ENCODE measurements around the gene ZFP92. TPM values are rescaled to one million over a fixed set of nuclear protein-coding genes. Genes with fewer than 3 reads are reported as not detected.

The ZFP92 gene
- total and polyA plus RNA-seq, 2 donors (not counting 3 experiments of a cell fraction or from before 2014, with no cell fraction given) = 0.36 to 1.2 TPM

DNA sequence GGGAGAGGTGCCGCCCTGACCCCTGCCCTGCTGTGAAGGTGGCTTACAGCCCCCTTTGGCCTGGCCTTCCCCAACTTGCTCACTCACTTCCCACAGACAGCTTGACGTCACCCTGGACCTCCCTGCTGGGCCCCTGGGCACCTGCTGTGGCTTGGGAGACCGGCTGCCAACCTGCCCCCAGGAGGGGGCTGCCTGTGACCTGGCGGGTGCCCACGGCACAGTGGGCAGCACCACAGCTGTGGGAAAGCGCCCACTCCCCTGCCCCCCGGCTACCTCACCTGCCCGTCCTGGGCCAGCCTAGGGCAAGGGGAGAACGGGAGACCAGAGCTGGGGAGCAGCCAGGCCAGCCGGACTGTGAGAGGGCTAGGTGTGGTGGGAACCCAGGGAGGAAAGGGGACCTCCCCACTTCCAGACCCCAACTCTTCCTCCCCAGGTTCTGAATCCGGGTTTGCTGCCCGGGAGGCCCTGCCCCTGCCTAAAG is 2.4 kb upstream of the ZFP92 start:
- POLR2A ChIA-PET = no interaction called here

More for the DNA sequence above, 2.4 kb upstream of the ZFP92 start:
- FAIRE-seq (no peak), DNase-seq (ENCODE audit: low read depth, low spot score) (no peak)
- intact Hi-C loops (cut with micrococcal nuclease) (no loop called here), dilution Hi-C loops (cut with MboI; ENCODE audit: extremely low pct_ligation_motif_present, low sequenced_read_pairs) (no loop called here)
- TF ChIP-seq MYC (IDR thresholded peaks at IDR 0.05; ENCODE audit: low read depth, low read length) (no peak), EZH2 (IDR thresholded peaks at IDR 0.05; ENCODE audit: borderline replicate concordance, low read depth, low read length, severe bottlenecking) (no peak), JUN (IDR thresholded peaks at IDR 0.05; ENCODE audit: borderline replicate concordance, insufficient read depth, insufficient read length, low read depth) (no peak), POLR2A (IDR thresholded peaks at IDR 0.05; ENCODE audit: low read depth, low read length) (no peak), GATA2 (IDR thresholded peaks at IDR 0.05; ENCODE audit: insufficient read depth, insufficient read length, low read depth, low read length) (no peak), FOS (IDR thresholded peaks at IDR 0.05; ENCODE audit: borderline replicate concordance, insufficient read depth, low read length) (no peak), POLR2AphosphoS5 (IDR thresholded peaks at IDR 0.05; ENCODE audit: insufficient read depth, low read depth, low read length) (no peak)
- TF ChIP-seq, protein P1, sequence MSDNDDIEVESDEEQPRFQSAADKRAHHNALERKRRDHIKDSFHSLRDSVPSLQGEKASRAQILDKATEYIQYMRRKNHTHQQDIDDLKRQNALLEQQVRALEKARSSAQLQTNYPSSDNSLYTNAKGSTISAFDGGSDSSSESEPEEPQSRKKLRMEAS (IDR thresholded peaks at IDR 0.05; ENCODE audit: insufficient read depth, insufficient read length) = no peak
- TF ChIP-seq, protein P2, sequence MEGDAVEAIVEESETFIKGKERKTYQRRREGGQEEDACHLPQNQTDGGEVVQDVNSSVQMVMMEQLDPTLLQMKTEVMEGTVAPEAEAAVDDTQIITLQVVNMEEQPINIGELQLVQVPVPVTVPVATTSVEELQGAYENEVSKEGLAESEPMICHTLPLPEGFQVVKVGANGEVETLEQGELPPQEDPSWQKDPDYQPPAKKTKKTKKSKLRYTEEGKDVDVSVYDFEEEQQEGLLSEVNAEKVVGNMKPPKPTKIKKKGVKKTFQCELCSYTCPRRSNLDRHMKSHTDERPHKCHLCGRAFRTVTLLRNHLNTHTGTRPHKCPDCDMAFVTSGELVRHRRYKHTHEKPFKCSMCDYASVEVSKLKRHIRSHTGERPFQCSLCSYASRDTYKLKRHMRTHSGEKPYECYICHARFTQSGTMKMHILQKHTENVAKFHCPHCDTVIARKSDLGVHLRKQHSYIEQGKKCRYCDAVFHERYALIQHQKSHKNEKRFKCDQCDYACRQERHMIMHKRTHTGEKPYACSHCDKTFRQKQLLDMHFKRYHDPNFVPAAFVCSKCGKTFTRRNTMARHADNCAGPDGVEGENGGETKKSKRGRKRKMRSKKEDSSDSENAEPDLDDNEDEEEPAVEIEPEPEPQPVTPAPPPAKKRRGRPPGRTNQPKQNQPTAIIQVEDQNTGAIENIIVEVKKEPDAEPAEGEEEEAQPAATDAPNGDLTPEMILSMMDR (IDR thresholded peaks at IDR 0.05; ENCODE audit: extremely low read depth in 1 of 2, insufficient read depth in 1 of 2, low read depth in 1 of 2, low read length in 2 of 2) = no peak
- no peaks in the 10 kb centered on the region for H3K36me3 ChIP-seq (ENCODE audit: control insufficient read depth in 2 of 2, extremely low read depth in 1 of 2, insufficient read depth in 2 of 2, low read length in 2 of 2)
- H3K9ac ChIP-seq (replicated peaks; ENCODE audit: extremely low read depth, insufficient read depth, low read length) = no peak overlapping the region
- no peak overlapping the region for H3K4me2 ChIP-seq (ENCODE audit: insufficient read depth, low read length)
- no peaks in the 10 kb centered on the region for H3K9me1 ChIP-seq (replicated peaks; ENCODE audit: control insufficient read depth, extremely low read depth, insufficient read depth, low read length)
- no peaks in the 10 kb centered on the region for H3K27me3 ChIP-seq (ENCODE audit: control insufficient read depth in 2 of 2, insufficient read depth in 2 of 2, low read length in 2 of 2)
- CTCF ChIA-PET = no interaction called here
- no peaks in the 10 kb centered on the region for H4K20me1 ChIP-seq (replicated peaks; ENCODE audit: control insufficient read depth, extremely low read depth, insufficient read depth, low read length)
- BruUV-seq (replicated peaks) = no TSS peak
- H3K27ac ChIP-seq (ENCODE audit: insufficient read depth, low read depth, low read length) = no peak overlapping the region
- no peak overlapping the region for H2AFZ ChIP-seq (ENCODE audit: low read depth, low read length)
- no peaks in the 10 kb centered on the region for H3K9me3 ChIP-seq (replicated peaks; ENCODE audit: control insufficient read depth, insufficient read depth, low read length)
- H3K4me3 ChIP-seq (replicated peaks in 1 of 3; ENCODE audit: insufficient read depth in 1 of 3, low read depth in 1 of 3, low read length in 3 of 3) = no peak overlapping the region
- no peaks in the 10 kb centered on the region for H3K79me2 ChIP-seq (ENCODE audit: control insufficient read depth, insufficient read depth, low read length)
- H3K4me1 ChIP-seq (ENCODE audit: control insufficient read depth, extremely low read depth, insufficient read depth, low read length) = peaks cover 6% of the 10 kb centered on the region

Measured in endothelial cell of umbilical vein (primary cell).